Measurements from ENCODE around the gene PCDH9. TPM values are rescaled to one million over a fixed set of nuclear protein-coding genes. Genes with fewer than 3 reads are reported as not detected.

PCDH9 gene
- polyA plus RNA-seq, 3 donors = 0.03 TPM; not detected in 1

DNA sequence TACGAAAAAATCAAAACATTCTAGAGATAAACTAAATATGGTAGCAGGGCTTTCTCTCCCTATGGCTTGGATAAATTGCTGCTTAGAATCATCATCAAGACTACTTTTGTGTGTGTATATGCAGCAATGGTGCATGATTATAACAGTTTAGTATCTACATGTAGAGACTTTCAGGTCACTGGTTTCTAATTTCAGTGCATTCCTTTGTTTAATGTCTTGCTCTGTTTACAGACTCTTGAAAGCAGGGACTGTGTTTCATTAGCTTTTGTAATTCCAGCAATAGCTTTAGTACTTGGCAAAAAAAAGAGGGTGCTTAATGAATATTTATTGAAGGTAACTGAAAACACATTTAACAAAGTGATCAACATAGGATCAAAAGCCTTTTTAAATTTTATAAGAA is 420.7 kb downstream of the PCDH9 start:
- whole genome bisulfite sequencing (ENCODE audit: insufficient coverage) = no CpG with 5 or more reads among the region's 1 CpG
- Histone ChIP-seq H4K20me1 (ENCODE audit: insufficient read depth, low read length) (no peaks in the 10 kb centered on the region), H3K27ac (ENCODE audit: low read depth in 1 of 2, low read length in 2 of 2) (no peak overlapping the region), H3K4me3 (replicated peaks in 1 of 3; ENCODE audit: low read depth in 2 of 3, low read length in 3 of 3) (no peak overlapping the region), H3K36me3 (replicated peaks in 1 of 2; ENCODE audit: control insufficient read depth in 1 of 2, insufficient read depth in 2 of 2, low read length in 2 of 2) (no peaks in the 10 kb centered on the region), H2AFZ (ENCODE audit: insufficient read depth, low read depth, low read length, poor library complexity, severe bottlenecking) (no peak overlapping the region), H3K27me3 (ENCODE audit: control insufficient read depth in 2 of 2, insufficient read depth in 2 of 2, low read length in 2 of 2) (no peaks in the 10 kb centered on the region), H3K9ac (ENCODE audit: insufficient read depth, low read length, poor library complexity, severe bottlenecking) (no peak overlapping the region), H3K4me1 (ENCODE audit: control insufficient read depth in 1 of 2, insufficient read depth in 2 of 2, low read length in 2 of 2) (no peaks in the 10 kb centered on the region), H3K79me2 (ENCODE audit: insufficient read depth, low read length) (no peaks in the 10 kb centered on the region), H3K4me2 (replicated peaks; ENCODE audit: extremely low read depth, low read length, poor library complexity, severe bottlenecking) (no peak overlapping the region), H3K9me3 (replicated peaks in 1 of 2; ENCODE audit: control insufficient read depth in 1 of 2, insufficient read depth in 1 of 2, low read length in 2 of 2) (peaks cover 0 to 4% of the 10 kb centered on the region in 2 donors)
- no peak for DNase-seq
- Mint-ChIP-seq H3K27me3 (ENCODE audit: low read depth in 3 of 3) (no peaks in the 10 kb centered on the region), H3K4me3 (no peak overlapping the region), H3K4me1 (no peaks in the 10 kb centered on the region), H3K27ac (no peak overlapping the region), H3K9me3 (peaks cover 0 to 5% (median under 1%) of the 10 kb centered on the region in 7 donors), H3K36me3 (no peaks in the 10 kb centered on the region)
- TF ChIP-seq, protein P1, sequence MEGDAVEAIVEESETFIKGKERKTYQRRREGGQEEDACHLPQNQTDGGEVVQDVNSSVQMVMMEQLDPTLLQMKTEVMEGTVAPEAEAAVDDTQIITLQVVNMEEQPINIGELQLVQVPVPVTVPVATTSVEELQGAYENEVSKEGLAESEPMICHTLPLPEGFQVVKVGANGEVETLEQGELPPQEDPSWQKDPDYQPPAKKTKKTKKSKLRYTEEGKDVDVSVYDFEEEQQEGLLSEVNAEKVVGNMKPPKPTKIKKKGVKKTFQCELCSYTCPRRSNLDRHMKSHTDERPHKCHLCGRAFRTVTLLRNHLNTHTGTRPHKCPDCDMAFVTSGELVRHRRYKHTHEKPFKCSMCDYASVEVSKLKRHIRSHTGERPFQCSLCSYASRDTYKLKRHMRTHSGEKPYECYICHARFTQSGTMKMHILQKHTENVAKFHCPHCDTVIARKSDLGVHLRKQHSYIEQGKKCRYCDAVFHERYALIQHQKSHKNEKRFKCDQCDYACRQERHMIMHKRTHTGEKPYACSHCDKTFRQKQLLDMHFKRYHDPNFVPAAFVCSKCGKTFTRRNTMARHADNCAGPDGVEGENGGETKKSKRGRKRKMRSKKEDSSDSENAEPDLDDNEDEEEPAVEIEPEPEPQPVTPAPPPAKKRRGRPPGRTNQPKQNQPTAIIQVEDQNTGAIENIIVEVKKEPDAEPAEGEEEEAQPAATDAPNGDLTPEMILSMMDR (IDR thresholded peaks at IDR 0.05) = no peak
- intact Hi-C loops (cut with micrococcal nuclease) = no loop called here

DNA sequence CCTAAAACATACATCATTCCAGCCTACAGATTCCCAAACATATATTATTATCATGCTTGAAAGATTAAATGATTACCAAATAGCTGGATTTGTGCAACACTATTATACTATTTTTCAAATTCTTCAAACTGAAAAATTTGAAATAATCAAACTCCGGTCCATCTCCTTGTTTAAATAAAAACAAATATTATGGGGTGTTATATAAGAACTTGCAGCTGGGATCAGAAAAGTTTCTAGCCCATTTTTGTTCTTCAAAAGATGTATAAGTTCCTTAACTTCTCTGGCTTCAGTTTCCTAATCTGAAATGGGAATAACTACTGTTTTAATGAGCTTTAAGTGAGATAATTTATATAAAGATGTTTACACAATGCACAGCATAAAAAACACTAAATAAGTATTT is 422.9 kb downstream of the PCDH9 start:
- Histone ChIP-seq H3K9me3 (replicated peaks in 1 of 2; ENCODE audit: control insufficient read depth in 1 of 2, insufficient read depth in 1 of 2, low read length in 2 of 2) (no peaks in the 10 kb centered on the region), H3K4me1 (ENCODE audit: control insufficient read depth in 1 of 2, insufficient read depth in 2 of 2, low read length in 2 of 2) (no peaks in the 10 kb centered on the region), H3K79me2 (ENCODE audit: insufficient read depth, low read length) (no peaks in the 10 kb centered on the region), H3K4me3 (replicated peaks in 1 of 3; ENCODE audit: low read depth in 2 of 3, low read length in 3 of 3) (no peak overlapping the region), H2AFZ (ENCODE audit: insufficient read depth, low read depth, low read length, poor library complexity, severe bottlenecking) (no peak overlapping the region), H3K27me3 (ENCODE audit: control insufficient read depth in 2 of 2, insufficient read depth in 2 of 2, low read length in 2 of 2) (no peaks in the 10 kb centered on the region), H3K4me2 (replicated peaks; ENCODE audit: extremely low read depth, low read length, poor library complexity, severe bottlenecking) (no peak overlapping the region), H3K27ac (ENCODE audit: low read depth in 1 of 2, low read length in 2 of 2) (no peak overlapping the region), H4K20me1 (ENCODE audit: insufficient read depth, low read length) (no peaks in the 10 kb centered on the region), H3K36me3 (replicated peaks in 1 of 2; ENCODE audit: control insufficient read depth in 1 of 2, insufficient read depth in 2 of 2, low read length in 2 of 2) (no peaks in the 10 kb centered on the region), H3K9ac (ENCODE audit: insufficient read depth, low read length, poor library complexity, severe bottlenecking) (no peak overlapping the region)
- intact Hi-C loops (cut with micrococcal nuclease) = no loop called here
- Mint-ChIP-seq H3K4me3 (no peak overlapping the region), H3K36me3 (no peaks in the 10 kb centered on the region), H3K27ac (no peak overlapping the region), H3K9me3 (peaks cover 0 to 4% (median 0%) of the 10 kb centered on the region in 7 donors), H3K27me3 (ENCODE audit: low read depth in 3 of 3) (no peaks in the 10 kb centered on the region), H3K4me1 (no peaks in the 10 kb centered on the region)
- no peak for DNase-seq
- no CpG with 5 or more reads among the region's 1 CpG for WGBS (ENCODE audit: insufficient coverage)
- TF ChIP-seq, protein P1 (IDR thresholded peaks at IDR 0.05) = no peak
